HG02885 (cell line): ENCODE results near the gene CADM2.
"Not testable (repeated sequence)": the region's sequence is repeated elsewhere in the genome, so short reads cannot be mapped to it uniquely, and the experiment has no call there.

ENCODE experiments used
- ATAC-seq: cut with Tn5 transposase; IDR thresholded peaks from one replicate; pipeline ENCODE4 v1.9.1; 2021; ENCODE audit warnings: mild to moderate bottlenecking; ENCODE audit not compliant: unreplicated experiment, poor library complexity

The CADM2 gene

GRCh38 chr3:85864896-85865295, 906.1 kb downstream of the CADM2 start:
- ATAC-seq: no peak

- ATAC-seq: no peak
These were observed 908.3 kb downstream of the CADM2 start for GRCh38 chr3:85867072-85867471.

GRCh38 chr3:85875589-85875988, 916.8 kb downstream of the CADM2 start:
- ATAC-seq: no peak

- ATAC-seq: no peak
These were observed 918.8 kb downstream of the CADM2 start for GRCh38 chr3:85877631-85878030.

- no peak for ATAC-seq
These were observed 923.1 kb downstream of the CADM2 start for GRCh38 chr3:85881833-85882393.

GRCh38 chr3:85890043-85890555, 931.3 kb downstream of the CADM2 start:
- ATAC-seq: no peak

GRCh38 chr3:85903434-85903833, 944.6 kb downstream of the CADM2 start:
- no peak for ATAC-seq

GRCh38 chr3:85912980-85913379, 954.2 kb downstream of the CADM2 start:
- no peak for ATAC-seq

GRCh38 chr3:85922374-85922773, 963.6 kb downstream of the CADM2 start:
- no peak for ATAC-seq

- ATAC-seq: no peak
These were observed 971.9 kb downstream of the CADM2 start for GRCh38 chr3:85930718-85931117.

- no peak for ATAC-seq
These were observed 974.5 kb downstream of the CADM2 start for GRCh38 chr3:85933326-85933725.

GRCh38 chr3:85935171-85935570, 976.4 kb downstream of the CADM2 start:
- no peak for ATAC-seq

- no peak for ATAC-seq
These were observed 980.3 kb downstream of the CADM2 start for GRCh38 chr3:85939074-85939482.

- no peak for ATAC-seq
These were observed 991.6 kb downstream of the CADM2 start for GRCh38 chr3:85950435-85950834.

GRCh38 chr3:85960793-85961192, 1002.0 kb downstream of the CADM2 start:
- no peak for ATAC-seq

GRCh38 chr3:85977615-85978338, 1019.0 kb downstream of the CADM2 start:
- ATAC-seq: no peak

- ATAC-seq: no peak
These were observed 1020.2 kb downstream of the CADM2 start for GRCh38 chr3:85979034-85979433.

GRCh38 chr3:85989581-85989980, 1030.8 kb downstream of the CADM2 start:
- ATAC-seq: not testable (repeated sequence)

GRCh38 chr3:86029590-86029989, 1070.8 kb downstream of the CADM2 start:
- no peak for ATAC-seq

GRCh38 chr3:86037916-86038315, 1079.1 kb downstream of the CADM2 start:
- no peak for ATAC-seq

- no peak for ATAC-seq
These were observed 1087.8 kb downstream of the CADM2 start for GRCh38 chr3:86046436-86047136.
